ENCODE data around the gene MSMP.

- TF ChIP-seq CTCF (IDR thresholded peaks at IDR 0.05) (no peak), POLR2A (IDR thresholded peaks at IDR 0.05) (no peak), EP300 (IDR thresholded peaks at IDR 0.05) (no peak)
Observed at GRCh38 chr9:35743880-35744518, 10.1 kb downstream of the MSMP start.
